ENCODE data around the gene KLHL26.
"Not testable (repeated sequence)": the region's sequence is repeated elsewhere in the genome, so short reads cannot be mapped to it uniquely, and the experiment has no call there.

Gene KLHL26

DNA sequence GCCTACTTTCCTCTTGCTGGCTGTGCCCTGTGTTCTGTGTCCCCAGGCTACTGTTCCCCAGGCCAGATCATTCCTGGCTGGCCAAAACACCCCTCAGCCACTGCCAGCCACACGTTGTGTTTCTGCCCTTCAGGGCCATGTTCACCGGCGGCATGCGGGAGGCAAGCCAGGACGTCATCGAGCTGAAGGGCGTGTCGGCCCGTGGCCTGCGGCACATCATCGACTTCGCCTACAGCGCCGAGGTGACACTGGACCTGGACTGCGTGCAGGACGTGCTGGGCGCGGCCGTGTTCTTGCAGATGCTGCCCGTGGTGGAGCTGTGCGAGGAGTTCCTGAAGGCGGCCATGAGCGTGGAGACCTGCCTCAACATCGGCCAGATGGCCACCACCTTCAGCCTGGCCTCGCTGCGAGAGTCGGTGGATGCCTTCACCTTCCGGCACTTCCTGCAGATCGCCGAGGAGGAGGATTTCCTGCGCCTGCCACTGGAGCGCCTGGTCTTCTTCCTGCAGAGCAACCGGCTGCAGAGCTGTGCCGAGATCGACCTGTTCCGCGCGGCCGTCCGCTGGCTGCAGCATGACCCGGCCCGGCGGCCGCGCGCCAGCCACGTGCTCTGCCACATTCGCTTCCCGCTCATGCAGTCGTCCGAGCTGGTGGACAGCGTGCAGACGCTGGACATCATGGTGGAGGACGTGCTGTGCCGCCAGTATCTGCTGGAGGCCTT lies 30.9 kb downstream of the KLHL26 start:
- DNase-seq, result no peak

DNA sequence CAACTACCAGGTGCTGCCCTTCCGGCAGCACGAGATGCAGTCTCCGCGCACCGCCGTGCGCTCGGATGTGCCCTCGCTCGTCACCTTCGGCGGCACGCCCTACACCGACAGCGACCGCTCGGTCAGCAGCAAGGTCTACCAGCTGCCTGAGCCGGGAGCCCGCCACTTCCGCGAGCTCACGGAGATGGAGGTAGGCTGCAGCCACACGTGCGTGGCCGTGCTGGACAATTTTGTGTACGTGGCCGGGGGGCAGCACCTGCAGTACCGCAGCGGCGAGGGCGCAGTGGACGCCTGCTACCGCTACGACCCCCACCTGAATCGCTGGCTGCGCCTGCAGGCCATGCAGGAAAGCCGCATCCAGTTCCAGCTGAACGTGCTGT lies 31.4 kb downstream of the KLHL26 start:
- no peak for DNase-seq

DNA sequence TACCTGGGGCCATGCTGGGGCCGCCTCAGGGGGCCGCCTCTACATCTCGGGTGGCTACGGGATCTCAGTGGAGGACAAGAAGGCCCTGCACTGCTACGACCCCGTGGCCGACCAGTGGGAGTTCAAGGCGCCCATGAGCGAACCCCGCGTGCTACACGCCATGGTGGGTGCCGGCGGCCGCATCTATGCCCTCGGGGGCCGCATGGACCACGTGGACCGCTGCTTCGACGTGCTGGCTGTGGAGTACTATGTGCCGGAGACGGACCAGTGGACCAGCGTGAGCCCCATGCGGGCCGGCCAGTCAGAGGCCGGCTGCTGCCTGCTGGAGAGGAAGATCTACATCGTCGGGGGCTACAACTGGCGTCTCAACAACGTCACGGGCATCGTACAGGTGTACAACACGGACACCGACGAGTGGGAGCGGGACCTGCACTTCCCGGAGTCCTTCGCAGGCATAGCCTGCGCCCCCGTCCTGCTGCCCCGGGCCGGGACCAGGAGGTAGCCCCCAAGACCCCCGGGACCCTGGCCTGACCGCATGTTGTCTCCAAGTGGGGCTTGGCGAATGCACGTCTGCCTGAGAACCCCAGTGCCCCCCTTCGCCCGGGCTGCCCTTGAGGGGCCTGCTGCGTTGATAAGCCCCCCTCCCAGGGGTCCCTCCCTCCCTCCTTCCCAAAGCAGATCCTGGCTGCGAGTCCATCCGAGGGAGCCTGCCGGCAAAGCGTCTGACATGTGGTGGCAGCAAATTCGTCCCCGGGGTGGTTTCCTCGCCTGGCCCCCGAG lies 32.1 kb downstream of the KLHL26 start:
- no peak for DNase-seq

DNA sequence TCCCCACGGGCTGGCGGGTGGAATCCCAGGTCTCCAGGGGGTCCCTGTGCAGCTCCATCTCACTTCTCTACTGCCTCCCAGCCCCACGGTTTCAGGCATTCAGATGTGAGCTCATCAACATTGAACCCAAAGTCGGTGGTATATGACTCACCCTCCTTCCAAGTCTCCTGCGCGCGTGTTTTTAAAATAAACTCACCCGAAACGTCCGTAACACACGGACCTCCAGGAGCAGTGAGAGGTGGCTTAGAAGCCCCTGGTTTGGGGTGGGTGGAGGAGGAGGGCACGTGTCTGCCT lies 32.6 kb downstream of the KLHL26 start:
- no peak for DNase-seq

DNA sequence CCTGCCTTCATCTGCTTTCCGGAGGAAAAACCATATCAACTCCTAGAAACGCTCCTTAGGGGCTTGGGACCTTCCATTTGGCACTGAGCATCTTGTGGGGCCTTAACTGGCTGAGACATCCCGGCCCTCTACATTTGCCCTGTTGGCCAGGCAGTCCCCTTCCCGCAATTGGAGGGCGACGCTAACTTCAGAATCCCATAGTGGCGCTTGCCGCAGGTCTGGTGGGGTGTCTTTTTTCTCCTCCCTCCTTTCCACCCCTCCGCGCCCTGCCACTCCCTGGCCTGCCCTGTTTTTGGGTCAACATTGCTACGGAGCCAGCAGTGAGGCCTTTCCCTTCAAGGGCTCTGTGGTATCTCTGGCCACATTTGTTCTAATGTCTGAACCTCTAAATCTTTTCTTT lies 33.1 kb downstream of the KLHL26 start:
- no peak for DNase-seq

DNA sequence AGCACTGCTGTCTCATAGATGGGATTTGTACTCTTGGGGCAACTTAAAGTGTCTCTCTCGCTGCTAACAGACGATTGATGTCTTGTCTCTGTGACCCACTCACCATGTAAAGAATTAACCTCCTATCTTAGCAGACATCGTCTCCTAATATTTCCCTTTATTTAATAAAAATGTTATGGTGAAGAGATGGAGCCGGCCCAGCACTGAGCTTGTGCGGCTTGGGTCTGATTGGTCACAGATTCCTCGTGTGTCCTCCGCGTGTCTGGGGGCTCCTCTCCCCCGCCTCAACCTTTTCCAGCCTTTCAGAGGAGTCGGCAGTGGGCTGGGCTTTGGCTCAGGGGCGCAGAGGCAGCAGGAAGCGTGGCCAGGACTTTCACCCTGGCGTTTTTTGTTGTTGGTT lies 33.5 kb downstream of the KLHL26 start:
- no peak for DNase-seq

DNA sequence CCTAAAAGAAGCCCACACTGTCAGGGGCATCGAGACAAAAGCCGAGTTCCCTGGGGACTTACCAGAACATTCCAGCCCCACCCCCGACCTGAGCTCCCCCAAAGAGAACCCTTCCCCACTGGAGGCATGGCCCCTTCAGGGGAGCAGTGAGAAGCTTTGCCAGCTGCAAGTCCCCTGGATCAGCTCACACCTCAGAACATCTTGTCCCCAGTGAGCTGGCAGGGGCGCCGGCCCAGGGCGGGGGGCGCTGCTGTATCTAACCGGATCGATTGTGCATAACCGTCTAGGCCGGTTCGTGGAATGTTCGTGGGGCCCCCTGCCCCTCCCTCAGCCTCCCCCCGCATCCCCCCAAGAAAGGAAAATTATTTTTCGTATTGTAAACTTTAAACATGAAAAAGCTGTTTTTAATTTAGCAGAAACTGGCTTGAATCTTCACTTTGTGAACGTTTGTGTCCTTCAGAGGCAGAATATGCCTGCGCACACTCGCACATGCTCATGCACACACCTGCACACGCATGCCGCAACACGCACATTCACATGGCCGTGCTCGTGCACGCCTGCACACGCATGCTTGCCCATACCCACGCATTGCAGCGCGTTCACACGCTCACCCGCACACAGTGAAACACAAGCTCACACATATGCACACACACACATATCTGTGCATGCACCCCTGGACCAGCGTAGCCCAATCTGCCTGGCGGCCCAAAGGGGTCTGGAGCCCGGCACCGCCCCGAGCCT lies 34.6 kb downstream of the KLHL26 start:
- DNase-seq, result no peak

DNA sequence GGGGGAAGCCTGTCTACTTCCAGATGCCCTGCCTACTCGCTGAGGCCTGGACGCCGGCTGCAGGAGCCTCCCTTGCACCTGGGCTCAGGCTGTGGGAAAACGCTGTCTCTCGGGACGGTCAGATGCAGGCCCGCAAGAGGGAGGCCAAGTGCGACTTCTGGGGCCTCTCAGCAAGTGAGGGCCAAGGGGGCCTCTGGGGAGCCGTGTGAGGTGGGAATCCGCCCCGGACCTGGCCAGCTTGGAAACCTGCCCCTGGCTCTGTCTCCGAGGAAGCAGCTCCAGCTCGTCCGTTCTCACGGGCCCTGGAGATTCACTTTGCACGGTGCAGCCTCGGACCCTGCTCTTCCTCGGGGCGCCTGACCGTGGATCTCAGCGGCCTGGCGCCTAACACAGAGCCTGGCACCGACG lies 35.2 kb downstream of the KLHL26 start:
- DNase-seq, result no peak

DNA sequence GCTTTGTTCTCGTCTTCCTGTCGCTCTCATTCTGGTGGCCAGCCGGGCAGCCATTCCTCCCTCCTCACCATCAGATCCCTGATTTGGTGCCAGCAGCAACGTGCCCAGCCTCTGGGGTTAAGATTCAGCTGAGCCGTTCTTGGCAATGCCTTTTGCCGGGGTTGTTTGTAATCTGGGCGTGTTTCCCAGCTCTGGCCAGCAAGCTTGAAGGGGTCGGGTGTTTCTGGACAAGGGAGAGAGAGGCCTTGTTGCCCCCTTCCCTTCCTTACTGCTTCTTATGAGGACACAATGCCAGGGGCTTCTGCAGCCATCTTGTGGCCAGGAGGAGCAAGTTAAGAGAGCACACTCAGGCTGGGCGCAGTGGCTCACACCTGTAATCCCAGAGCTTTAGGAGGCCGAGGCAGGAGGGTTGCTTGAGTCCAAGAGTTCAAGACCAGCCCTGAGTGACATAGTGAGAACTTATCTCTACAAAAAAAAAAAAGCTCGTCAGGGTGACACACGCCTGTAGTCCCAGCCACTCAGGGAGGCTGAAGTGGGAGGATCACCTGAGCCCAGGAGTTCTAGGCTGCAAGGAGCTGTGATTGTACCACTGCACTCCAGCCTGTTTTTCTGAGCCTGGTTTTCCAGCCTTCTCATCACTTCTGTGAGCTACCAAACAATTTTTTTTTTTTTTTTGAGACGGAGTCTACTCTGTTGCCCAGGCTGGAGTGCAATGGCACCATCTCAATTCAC lies 35.9 kb downstream of the KLHL26 start:
- DNase-seq, result no peak

DNA sequence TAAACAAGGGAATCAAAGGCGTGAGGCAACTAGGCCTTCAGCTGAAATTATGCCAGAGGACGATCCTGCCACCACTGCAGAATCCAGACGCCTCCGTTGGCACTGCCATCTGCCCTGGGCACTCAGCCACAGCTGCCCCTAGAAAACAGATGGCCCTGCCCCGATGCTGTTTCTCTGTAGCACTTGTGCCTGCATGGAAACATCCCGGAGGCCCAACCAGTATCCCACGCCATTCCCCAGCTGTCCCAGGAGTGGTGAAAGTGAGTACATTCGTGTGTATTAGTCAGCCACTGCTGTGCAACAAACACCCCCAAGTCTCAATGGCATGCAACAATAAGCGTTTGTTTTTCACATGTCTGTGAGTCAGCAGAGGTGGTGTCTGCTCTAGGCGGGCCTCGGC lies 37.8 kb downstream of the KLHL26 start:
- no peak for DNase-seq

DNA sequence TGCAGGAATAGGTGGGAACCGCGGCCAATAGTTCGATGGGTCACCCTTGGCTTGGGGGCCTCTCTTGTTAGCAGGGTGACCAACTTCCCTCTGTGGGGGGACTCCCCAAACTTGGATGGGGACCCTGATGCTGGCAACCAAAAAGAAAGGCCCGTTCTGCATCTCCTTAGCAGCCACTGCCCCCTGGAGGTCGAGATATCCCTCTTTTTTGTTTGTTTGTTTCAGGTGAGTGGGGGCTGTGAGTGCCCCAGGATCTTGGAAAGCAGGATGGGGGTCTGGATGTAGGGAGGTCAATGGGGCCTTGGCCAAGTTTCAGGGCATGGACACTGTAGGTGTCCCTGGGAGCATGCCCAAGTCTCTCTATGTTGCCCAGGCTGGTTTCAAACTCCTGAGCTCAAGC lies 39.0 kb downstream of the KLHL26 start:
- DNase-seq, result no peak

DNA sequence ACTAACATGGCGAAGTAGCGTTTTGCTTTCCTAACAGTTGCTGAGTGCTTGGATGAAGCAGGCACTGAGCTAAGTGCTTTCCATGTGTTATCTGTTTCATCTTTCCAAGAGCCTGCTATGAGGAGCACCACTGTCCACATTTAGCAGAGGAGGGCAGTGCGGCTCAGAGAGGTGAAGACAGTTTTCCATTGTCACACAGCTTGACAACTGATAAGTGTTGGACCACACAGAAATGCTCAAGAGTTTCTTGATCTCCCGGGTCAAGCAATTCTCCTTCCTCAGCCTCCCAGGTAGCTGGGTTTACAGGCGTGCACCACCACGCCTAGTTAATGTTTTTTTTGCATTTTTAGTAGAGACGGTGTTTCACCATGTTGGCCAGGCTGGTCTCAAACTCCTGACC lies 39.9 kb downstream of the KLHL26 start:
- DNase-seq, result no peak

DNA sequence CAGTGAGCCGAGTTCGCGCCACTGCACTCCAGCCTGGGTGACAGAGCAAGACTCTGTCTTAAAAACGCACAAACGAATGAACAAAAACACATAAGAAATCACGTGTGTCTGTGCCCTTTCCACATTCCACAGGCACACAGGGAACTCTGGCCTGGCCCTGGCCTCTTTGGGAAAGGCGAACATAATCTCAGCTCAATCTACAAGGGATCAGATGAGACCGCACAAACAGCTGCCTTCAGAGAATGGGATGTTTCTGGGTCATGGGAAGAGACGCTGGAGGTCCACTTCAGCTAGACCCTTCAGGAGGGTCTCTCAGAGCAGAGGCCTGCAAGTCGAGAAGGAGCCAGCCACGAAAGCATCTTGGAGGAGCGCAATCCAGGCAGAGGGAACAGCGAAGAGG lies 40.3 kb downstream of the KLHL26 start:
- DNase-seq, result no peak

DNA sequence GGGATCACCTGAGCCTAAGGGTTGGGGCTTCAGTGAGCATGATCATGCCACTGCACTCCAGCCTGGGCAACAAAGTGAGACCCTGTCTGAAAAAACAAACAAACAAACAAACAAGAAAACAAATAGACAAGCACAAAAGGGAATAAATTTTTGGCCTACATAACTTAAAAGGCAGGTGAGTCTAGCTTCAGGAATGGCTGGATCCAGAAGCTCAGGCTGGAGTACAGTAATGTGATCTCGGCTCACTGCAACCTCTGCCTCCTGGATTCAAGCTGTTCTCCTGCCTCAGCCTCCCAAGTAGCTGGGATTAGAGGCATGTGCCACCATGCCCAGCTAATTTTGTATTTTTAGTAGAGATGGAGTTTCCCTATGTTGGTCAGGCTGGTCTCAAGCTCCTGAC lies 43.3 kb downstream of the KLHL26 start:
- not testable (repeated sequence) for DNase-seq

DNA sequence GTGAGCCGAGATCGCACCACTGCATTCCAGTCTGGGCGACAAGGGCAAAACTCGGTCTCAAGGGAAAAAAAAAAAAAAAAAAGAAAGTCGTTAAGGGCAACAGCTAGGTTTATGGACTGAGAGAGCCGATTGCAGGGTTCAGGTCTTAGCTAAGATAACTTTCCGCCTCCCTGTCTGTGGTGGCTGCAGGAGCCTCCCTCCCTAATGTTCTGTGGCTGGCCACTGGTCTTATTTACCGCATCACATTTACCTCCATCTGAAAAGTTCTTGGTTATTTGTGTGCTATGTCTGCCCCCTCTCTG lies 45.9 kb downstream of the KLHL26 start:
- DNase-seq, result no peak

DNA sequence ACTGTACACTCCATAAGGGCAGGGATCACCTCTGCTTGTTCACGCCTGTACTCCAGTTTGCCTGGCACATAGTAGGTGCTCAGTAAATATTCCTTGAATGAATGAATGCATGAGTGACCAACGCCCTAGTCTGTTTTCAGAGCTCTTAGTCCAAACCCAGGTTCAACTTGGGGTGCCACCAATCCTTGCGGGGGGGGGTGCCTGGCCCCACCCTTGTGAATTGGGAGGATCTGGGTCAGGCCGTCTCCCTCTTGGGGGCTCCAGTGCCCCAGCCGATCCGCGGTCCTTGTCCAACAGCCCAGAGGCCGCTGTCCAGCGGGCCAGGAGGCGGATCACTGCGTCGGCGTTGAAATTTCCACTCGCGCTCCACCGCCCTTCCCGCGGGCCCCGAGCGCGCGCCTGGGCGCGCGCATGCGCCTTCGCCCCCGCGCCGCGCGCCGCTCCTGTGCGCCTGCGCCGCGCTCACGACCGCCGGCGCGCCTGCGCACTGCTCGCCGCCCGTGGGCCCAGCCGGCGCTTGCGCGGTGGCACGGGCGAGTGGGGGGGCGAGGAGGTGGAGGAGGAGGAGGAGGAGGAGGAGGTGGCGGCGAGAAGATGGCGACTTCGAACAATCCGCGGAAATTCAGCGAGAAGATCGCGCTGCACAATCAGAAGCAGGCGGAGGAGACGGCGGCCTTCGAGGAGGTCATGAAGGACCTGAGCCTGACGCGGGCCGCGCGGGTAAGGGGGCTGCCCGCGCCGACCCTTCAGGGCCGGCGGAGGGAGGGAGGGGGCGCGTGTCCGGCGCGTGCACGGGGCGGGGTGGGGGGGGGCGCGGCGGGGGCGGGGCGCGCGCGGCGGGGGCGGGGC lies 46.5 kb downstream of the KLHL26 start, which contains the start of gene CRTC1:
Gene CRTC1 (plus strand): TSS at position 572 of the 849 bp plus-strand sequence. CDS start 23 bp downstream, at position 595.
- peak; percentile 93 for DNase-seq

DNA sequence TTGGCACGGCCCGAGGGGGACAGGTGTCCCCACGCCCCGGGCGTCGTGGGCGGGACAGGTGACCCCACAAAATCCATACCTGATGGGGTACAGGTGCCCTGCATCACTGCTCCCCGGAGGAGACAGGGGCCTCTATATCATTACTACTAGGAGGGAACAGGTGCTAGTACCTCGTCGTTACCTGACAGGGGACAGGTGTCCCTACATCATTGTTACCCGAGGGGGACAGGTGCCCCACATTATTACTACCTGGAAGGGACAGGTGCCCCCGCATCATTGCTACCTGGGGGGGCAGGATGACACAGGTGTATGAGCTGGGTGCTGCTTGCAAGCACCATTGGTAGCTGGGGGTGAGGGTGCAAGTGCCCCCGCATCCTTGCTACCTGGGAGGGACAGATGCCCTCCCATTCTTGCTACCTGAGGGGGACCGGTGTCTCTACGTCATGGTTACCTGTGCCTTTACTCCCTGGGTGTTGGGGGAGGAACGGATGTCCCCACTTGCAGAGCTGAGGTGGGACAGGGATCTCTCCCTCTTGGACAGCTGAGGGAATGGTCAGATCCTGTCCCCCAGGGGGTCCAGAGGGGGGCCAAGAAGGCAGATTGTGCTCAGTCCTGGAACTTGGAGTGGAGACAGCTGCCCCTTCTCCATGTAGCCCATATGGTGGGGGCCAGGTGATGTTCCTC lies 47.3 kb downstream of the KLHL26 start:
- DNase-seq, result no peak

DNA sequence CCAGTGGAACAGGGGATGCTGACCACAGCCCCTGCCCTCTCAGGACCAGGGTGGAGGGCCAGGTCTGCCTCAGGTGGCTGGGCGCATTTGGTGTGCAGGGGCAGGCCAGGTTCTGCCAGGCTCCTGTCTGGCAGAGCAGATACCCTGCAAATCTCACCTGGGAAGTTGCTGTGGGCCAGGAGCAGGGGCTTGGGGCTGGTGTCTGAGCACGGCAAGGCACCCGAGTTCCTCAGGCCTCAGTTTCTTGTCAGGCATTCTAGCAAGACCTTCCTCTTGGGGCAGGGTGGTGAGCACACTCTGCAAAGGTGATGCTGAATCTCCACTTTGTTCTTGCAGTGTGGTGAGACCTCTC lies 47.8 kb downstream of the KLHL26 start:
- DNase-seq, result no peak

DNA sequence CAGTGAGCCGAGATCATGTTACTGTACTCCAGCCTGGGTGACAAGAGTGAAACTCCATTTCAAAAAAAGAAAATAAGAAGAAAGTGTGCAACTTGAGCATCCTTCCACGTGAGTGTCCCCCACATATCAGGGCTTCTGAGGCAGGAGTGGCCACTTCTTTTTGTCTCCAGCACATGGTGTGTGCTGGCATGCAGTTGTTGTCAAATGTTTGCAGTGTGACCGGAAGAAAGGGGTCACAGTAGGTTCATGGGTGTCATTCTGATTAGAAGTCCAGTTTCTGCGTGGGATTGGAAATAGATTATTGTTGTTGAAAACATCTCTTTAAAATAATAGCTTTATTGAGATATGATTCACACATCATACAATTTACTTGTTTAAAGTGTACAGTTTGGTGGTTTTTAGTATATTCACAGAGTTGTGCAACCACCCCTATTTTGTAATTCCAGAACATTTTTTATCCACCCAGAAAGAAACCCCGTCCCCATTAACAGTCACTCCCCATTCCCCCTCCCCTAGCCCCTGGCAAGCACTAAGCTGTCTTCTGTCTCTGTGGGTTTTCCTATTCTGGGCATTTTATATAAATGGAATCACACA lies 48.9 kb downstream of the KLHL26 start:
- DNase-seq, result no peak

DNA sequence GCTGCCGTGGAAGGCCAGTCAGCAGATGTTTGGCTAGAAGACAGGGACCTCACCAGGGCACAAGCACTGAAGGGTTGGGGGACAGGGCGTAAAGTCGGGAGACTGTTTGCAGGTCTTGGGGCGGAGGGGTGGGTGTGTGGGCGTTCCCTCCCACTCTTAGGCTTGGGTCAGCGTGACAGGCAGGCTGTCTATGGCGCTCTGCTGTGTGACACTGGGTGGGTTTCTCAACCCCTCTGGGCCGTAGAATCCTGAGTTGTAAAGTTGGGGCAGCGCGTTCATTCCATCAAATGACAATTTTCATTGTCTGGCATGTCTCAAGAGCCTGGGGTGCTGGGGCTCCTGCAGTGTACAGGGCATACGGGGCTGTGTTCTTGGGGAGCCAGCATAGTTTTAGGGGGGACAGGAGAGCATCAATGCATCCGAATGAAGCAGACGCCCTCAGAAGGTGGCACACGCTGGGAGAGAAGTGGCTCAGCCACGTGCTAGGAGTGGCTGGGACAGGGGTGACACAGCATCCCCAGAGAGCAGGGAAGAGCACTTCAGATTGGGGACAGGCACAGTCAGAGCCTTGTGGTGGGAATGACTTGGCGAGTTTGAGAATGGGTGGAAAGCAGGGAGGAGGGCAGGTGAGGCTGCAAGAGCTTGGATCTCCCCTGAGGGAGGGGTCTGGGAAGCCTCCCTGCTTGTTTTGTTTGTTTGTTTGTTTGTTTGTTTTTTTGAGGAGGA lies 51.1 kb downstream of the KLHL26 start:
- no peak for DNase-seq

DNA sequence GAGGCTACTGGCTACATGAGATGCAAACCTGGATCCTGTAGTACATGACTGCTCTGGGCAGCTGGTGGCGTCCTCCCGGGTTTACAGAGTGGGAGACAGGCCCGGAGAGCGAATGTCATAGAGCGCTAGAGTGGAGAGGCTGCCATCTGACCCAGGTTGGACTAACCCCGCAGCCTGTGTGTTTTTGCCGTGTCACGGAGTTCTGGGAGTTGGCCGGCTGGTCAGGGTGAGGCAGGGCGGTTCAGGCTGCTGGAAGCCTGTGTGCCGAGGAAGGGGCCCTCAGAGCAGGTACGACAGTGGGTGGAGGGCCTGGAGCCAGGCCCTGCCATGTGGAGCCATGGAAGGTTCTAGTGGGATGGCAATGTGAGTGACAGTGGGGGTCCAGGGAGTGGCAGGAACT lies 59.2 kb downstream of the KLHL26 start:
- DNase-seq, result no peak

Data from CD4-positive, alpha-beta T cell treated with Interleukin-15 for 1 hour (primary cell).